Gastrocnemius medialis (tissue), 4 donors: Measurements from ENCODE around the gene LEMD1.

ENCODE experiments used
- POLR2A ChIP-seq, 2 donors: fragments of 450-650 bp; IDR thresholded peaks; one replicate each; pipeline ENCODE4 v1.6.1; 2017; ENCODE audit warnings: antibody characterized with exemption in 2 of 2, mild to moderate bottlenecking in 2 of 2, moderate library complexity in 2 of 2
- TF ChIP-seq, protein P1 (sequence below), 5 experiments: fragments of 450-650 bp in 3 of 5; fragments of 200-600 bp in 2 of 5; sonication (generic) in 2 of 5; IDR thresholded peaks in 4 of 5; conservative IDR thresholded peaks in 1 of 5; 1 replicate in 4 of 5; 2 replicates in 1 of 5; pipeline ENCODE4 v1.5.1; 2016 to 2019; ENCODE audit warnings: antibody characterized with exemption in 5 of 5, mild to moderate bottlenecking in 3 of 5, moderate library complexity in 3 of 5

DNA sequence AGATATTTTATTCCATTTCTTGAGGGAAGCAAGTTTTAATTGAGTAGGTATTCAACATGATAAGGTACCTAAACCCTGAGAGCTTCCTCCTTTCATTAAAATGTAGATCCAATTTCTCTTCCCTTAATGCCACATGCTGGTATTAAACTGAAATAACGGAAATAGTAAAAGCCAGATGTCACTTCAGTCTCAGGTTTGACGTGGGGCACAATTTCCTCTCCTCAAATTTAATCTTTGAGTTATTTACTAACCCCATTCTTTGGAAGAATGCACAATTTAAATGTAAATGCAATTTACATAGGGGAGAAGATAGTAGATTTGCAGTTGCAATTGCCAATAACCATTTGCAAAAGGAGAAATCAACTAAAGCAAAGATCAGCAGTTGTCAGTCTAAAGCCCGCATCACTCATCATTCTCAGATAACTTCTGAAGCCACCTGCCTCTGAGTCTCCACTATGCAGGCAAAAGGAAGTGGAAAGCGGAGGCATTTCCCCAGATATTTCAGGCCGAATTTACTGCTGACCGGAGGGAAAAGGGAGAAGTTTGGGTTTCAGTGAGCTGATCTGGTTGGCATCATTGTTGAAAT is 2.1 kb upstream of the LEMD1 start:
- TF ChIP-seq, protein P1, sequence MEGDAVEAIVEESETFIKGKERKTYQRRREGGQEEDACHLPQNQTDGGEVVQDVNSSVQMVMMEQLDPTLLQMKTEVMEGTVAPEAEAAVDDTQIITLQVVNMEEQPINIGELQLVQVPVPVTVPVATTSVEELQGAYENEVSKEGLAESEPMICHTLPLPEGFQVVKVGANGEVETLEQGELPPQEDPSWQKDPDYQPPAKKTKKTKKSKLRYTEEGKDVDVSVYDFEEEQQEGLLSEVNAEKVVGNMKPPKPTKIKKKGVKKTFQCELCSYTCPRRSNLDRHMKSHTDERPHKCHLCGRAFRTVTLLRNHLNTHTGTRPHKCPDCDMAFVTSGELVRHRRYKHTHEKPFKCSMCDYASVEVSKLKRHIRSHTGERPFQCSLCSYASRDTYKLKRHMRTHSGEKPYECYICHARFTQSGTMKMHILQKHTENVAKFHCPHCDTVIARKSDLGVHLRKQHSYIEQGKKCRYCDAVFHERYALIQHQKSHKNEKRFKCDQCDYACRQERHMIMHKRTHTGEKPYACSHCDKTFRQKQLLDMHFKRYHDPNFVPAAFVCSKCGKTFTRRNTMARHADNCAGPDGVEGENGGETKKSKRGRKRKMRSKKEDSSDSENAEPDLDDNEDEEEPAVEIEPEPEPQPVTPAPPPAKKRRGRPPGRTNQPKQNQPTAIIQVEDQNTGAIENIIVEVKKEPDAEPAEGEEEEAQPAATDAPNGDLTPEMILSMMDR (IDR thresholded peaks at IDR 0.05 in 4 of 5, conservative IDR thresholded peaks at IDR 0.05 in 1 of 5), result no peak
- TF ChIP-seq POLR2A (IDR thresholded peaks at IDR 0.05), result no peak
